ENCODE data around the gene MYBPC3. TPM values are rescaled to one million over a fixed set of nuclear protein-coding genes. Genes with fewer than 3 reads are reported as not detected.

MYBPC3 gene
- polyA plus RNA-seq = not detected

- no peak for DNase-seq
- Mint-ChIP-seq H3K36me3 (no peaks in the 10 kb centered on the region), H3K4me1 (no peaks in the 10 kb centered on the region), H3K4me3 (no peak within 1 kb of the TSS), H3K27me3 (ENCODE audit: low read depth in 3 of 3) (no peaks in the 10 kb centered on the region), H3K27ac (no peak within 1 kb of the TSS), H3K9me3 (no peaks in the 10 kb centered on the region)
Observed at GRCh38 chr11:47352556-47352955, at the start of gene MYBPC3. TSS of gene MYBPC3 (minus strand) at chr11:47352702. CDS start at chr11:47352647, 55 bp downstream.

- Mint-ChIP-seq H3K4me1 (peaks cover 19 to 25% of the 10 kb centered on the region in 2 donors), H3K27ac (peak overlapping the region; percentile 67 to 87 (median 75)), H3K9me3 (no peaks in the 10 kb centered on the region), H3K36me3 (no peaks in the 10 kb centered on the region), H3K4me3 (peak overlapping the region; percentile 68 to 79 (median 75)), H3K27me3 (ENCODE audit: low read depth in 3 of 3) (peaks cover 0 to 2% (median 0%) of the 10 kb centered on the region in 3 donors)
- DNase-seq = no peak
Observed at GRCh38 chr11:47400768-47401279, 48.3 kb upstream of the MYBPC3 start.

DNA sequence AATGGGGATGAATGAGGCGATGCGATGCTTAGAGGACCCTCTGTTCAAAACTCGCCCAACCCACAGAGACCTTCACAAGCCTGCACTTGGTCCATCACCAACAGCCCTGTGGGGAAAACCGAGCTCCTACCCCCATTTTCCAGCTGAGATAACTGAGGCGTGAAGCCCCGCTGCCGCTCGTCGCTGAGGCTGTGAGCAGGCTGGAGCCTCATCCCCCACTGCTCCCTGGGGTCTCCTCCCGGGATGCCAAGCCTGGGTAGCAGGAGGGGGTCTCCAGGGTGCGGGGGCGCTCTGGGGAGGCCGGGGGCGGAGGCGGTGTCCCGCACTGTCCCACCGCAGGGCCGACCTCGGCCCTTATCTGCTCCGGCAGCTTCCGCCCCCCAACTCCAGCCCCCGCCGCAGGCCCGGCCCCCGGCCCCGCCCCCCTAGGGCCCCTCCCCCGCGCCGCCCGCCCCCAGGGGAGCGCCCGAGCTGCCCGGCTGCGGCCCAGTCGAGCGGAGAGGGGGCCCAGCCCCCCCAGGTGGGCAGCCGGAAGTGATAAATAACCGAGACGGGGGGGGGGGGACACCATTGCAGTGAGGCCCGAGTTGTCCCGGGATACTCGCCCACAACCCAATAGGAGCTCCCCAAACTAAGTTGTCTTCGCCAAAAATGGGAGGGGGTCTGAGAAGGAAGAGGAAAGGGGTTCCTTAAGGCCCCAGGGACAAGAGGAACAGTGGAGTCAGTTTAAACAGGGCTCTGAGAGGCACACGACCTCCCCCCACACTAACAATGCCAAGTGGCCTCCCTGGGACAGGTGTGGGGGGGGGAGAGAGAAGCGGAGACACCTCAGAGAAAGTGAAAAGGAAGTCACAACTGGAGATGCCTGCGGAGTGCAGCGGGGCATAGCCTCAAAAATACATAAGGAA lies 47.6 kb upstream of the MYBPC3 start:
- Mint-ChIP-seq H3K4me1 (peaks cover 26 to 32% of the 10 kb centered on the region in 2 donors), H3K4me3 (peak overlapping the region; percentile 75 to 81 (median 79)), H3K27ac (peak overlapping the region; percentile 67 to 87 (median 75))

DNA sequence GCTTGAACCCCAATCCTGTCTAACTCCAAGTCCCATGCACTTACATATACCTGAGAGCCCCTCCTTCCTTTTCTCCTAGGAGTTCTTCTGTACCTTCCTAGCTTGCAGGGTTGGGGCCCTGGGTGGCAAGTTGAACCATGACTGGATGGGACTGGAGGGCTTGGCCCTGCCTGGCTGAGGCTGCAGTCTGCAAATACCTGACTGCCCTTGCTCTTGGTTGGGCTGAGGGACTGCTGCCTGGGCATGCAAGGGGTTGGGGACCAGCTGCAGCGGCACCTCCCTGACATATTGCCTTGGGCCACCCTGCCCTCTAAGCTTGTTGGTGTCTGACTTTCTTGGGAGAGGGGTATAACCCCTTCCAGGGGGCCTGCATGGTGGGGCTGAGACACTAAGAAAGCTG lies 46.0 kb upstream of the MYBPC3 start:
- peaks cover 42 to 46% of the 10 kb centered on the region in 2 donors for H3K4me1 Mint-ChIP-seq
- DNase-seq = no peak
- H3K27me3 Mint-ChIP-seq (ENCODE audit: low read depth in 3 of 3) = peaks cover 0 to 5% (median 0%) of the 10 kb centered on the region in 3 donors
- no peaks in the 10 kb centered on the region for H3K9me3 Mint-ChIP-seq
- peak overlapping the region in 4 of 6 donors; percentile 33 to 75 (median 73) for H3K27ac Mint-ChIP-seq
- H3K4me3 Mint-ChIP-seq = peak overlapping the region in 3 of 5 donors; percentile 21 to 63 (median 41)
- H3K36me3 Mint-ChIP-seq = no peaks in the 10 kb centered on the region

More for the DNA sequence above, 47.6 kb upstream of the MYBPC3 start:
- DNase-seq = peak; percentile 30 to 40 (median 31)
- H3K27me3 Mint-ChIP-seq (ENCODE audit: low read depth in 3 of 3) = peaks cover 0 to 3% (median 0%) of the 10 kb centered on the region in 3 donors
- H3K36me3 Mint-ChIP-seq = no peaks in the 10 kb centered on the region
- no peaks in the 10 kb centered on the region for H3K9me3 Mint-ChIP-seq

GRCh38 chr11:47398011-47398410 lies 45.5 kb upstream of the MYBPC3 start:
- DNase-seq = no peak
- Mint-ChIP-seq H3K4me3 (peak overlapping the region in 1 of 5 donors; percentile 8), H3K27me3 (ENCODE audit: low read depth in 3 of 3) (peaks cover 0 to 5% (median 0%) of the 10 kb centered on the region in 3 donors), H3K4me1 (peaks cover 46 to 52% of the 10 kb centered on the region in 2 donors), H3K9me3 (no peaks in the 10 kb centered on the region), H3K36me3 (no peaks in the 10 kb centered on the region), H3K27ac (peak overlapping the region in 4 of 6 donors; percentile 11 to 75 (median 52))

DNA sequence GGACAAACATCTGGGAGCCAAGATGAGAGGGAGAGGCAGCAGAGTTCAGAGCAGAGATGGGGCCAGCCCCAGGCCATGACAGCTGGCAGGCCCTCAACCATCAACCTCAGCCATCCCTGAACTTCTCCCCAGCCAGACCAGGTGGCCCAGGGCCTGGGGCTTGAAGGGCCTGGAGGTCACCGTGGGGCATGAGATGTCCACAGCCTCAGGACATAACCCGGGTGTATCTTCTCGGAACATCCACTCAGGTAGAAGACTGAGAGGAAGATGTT lies 43.5 kb upstream of the MYBPC3 start:
- peak overlapping the region in 5 of 6 donors; percentile 20 to 95 (median 88) for H3K27ac Mint-ChIP-seq
- H3K4me1 Mint-ChIP-seq = peaks cover 60 to 63% of the 10 kb centered on the region in 2 donors
- peak overlapping the region in 2 of 5 donors; percentile 13 to 18 for H3K4me3 Mint-ChIP-seq
- peaks cover 0 to 5% (median 0%) of the 10 kb centered on the region in 3 donors for H3K27me3 Mint-ChIP-seq (ENCODE audit: low read depth in 3 of 3)
- no peaks in the 10 kb centered on the region for H3K9me3 Mint-ChIP-seq
- no peak for DNase-seq
- no peaks in the 10 kb centered on the region for H3K36me3 Mint-ChIP-seq

DNA sequence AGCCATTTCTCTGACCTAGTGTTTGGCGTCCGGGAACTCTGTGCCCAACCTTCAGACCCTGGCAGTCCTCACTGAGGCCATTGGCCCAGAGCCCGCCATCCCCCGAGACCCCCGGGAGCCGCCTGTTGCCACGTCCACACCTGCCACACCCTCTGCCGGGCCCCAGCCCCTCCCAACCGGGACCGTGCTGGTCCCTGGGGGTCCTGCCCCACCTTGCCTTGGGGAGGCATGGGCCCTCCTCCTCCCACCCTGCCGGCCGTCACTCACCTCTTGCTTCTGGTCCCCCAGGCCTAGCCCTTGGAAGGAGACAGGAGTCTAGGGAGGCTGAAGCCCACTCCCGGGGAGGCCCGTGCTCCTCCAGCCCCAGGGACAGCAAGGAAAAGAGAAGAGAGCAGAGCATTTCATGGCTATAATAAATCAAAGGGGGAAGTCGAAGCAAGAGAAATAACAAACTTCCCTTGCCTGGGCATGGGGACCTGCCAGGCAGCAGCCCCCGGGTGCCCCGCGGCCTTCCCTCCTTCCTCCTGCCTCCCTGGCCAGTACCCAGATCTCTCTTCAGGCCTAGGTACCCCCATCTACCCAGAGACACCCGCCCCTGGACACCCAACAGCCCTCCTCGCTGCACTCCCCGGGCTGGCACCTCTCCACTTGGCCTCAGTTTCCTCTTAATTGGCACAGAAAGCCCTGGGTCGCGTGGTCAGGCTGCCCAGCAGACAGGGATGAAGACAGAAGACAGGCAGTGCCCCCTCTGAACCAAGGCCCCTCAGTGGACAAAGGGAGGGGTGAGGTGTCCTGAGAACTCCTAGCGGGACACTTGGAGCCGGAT lies 42.9 kb upstream of the MYBPC3 start:
- no peaks in the 10 kb centered on the region for H3K9me3 Mint-ChIP-seq
- no peaks in the 10 kb centered on the region for H3K36me3 Mint-ChIP-seq
- peak overlapping the region; percentile 88 to 95 (median 92) for H3K27ac Mint-ChIP-seq
- no peak for DNase-seq
- peaks cover 0 to 6% (median 0%) of the 10 kb centered on the region in 3 donors for H3K27me3 Mint-ChIP-seq (ENCODE audit: low read depth in 3 of 3)
- H3K4me3 Mint-ChIP-seq = peak overlapping the region; percentile 68 to 80 (median 76)
- peaks cover 60 to 64% of the 10 kb centered on the region in 2 donors for H3K4me1 Mint-ChIP-seq

DNA sequence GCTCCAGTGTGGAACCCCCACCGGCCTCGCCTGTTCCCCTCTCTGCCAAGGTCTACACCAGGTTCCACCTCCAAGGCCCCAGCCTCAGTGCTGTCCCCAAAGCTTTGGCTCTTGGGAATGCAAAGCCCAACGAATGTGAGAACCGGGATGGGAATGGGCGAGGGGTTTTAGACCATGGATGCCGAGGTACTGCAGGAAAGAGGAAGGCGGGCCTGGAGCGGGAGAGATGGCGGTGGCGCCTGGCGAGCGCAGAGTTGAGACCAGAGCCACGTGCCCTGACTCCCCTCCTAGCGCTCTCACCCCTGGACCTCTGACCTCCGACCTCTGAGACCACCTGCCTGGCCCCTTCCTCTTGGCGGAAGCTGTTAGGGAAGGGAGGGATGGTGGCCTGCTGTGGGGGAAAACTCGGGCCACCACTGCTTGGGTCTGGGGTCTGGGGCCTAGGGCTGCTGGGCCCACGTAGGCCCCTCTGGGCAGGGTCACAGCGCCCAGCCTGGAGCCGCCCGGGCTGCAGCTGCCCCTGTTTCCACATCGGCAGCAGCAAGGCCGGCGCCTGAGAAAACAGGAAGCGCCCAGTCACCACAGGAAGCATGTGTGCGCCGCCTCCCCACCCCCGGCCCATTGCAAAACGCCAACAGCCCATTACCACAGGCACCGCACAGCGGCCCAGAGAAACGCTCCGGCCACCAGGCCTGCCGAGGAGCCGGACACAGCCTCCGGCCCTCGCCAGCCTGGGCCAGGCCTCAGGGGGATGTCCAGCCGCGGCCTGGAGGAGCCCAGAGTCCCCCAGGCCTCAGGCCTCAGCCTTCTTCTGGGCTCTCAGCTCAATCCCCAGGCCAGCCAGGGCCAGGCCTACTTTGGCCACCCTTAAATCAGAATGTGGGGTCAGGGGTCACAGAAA lies 42.1 kb upstream of the MYBPC3 start:
- Mint-ChIP-seq H3K4me3 (peak overlapping the region; percentile 68 to 80 (median 76)), H3K9me3 (no peaks in the 10 kb centered on the region), H3K27me3 (ENCODE audit: low read depth in 3 of 3) (peaks cover 1 to 10% (median 2%) of the 10 kb centered on the region in 3 donors), H3K36me3 (no peaks in the 10 kb centered on the region), H3K4me1 (peaks cover 63 to 67% of the 10 kb centered on the region in 2 donors), H3K27ac (peak overlapping the region; percentile 88 to 95 (median 92))
- DNase-seq = peak; percentile 66 to 71 (median 68)

DNA sequence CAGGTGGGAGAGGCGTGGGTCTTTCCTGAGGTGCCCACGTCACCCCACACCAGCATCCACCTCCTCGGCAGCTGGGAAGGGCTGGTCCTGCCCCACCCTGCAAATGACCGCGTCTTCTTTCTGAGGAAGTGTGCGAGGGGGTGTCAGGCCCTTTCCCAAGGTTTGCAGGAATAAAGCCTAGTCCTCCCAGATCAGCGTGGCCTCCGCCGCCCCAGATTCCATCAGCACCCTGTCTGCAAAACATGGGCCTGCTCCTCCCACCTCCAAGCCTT lies 41.5 kb upstream of the MYBPC3 start:
- Mint-ChIP-seq H3K9me3 (no peaks in the 10 kb centered on the region), H3K36me3 (no peaks in the 10 kb centered on the region), H3K27ac (peak overlapping the region; percentile 88 to 95 (median 92)), H3K4me3 (peak overlapping the region; percentile 65 to 80 (median 76)), H3K27me3 (ENCODE audit: low read depth in 3 of 3) (peaks cover 1 to 12% (median 2%) of the 10 kb centered on the region in 3 donors), H3K4me1 (peaks cover 66 to 69% of the 10 kb centered on the region in 2 donors)
- DNase-seq = no peak

- no peaks in the 10 kb centered on the region for H3K9me3 Mint-ChIP-seq
- peak overlapping the region; percentile 65 to 80 (median 76) for H3K4me3 Mint-ChIP-seq
- H3K4me1 Mint-ChIP-seq = peaks cover 72 to 75% of the 10 kb centered on the region in 2 donors
- peak overlapping the region; percentile 88 to 95 (median 92) for H3K27ac Mint-ChIP-seq
- H3K27me3 Mint-ChIP-seq (ENCODE audit: low read depth in 3 of 3) = peaks cover 2 to 12% (median 2%) of the 10 kb centered on the region in 3 donors
- H3K36me3 Mint-ChIP-seq = no peaks in the 10 kb centered on the region
- DNase-seq = no peak
Observed at GRCh38 chr11:47393163-47394049, 40.9 kb upstream of the MYBPC3 start.

DNA sequence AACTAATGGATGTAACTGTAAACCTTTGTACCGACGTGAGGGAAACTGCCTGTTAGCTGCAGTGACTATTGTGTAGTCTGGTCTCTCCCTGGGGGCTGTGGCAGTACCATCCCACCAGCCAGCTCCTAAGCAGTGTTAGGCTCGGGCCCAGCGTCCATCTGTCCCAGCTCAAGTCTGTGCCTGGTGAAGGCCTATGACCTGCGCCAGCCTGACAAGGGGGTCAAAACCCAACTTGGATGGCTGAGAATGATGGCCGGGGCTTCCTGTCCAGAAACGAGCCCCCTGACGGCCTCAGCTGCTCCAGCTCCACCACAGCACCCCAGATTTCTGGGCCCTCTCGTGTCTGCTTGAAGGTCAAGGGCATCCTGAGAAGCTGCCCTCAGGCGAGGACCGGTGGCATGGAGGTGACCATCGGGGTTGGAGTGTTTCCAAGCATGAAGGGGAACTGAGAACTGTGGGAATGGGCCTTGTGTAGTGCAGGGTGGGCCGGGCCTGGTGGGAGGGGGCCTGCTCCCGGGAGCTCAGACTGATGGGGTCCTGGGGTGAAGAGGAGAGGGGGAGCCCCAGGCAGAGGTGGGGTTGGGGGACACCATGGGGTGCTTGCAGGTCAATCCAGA lies 40.2 kb upstream of the MYBPC3 start:
- H3K4me3 Mint-ChIP-seq = peak overlapping the region in 4 of 5 donors; percentile 5 to 39 (median 30)

More for the DNA sequence above, 40.2 kb upstream of the MYBPC3 start:
- H3K36me3 Mint-ChIP-seq = no peaks in the 10 kb centered on the region
- H3K27ac Mint-ChIP-seq = peak overlapping the region; percentile 37 to 95 (median 55)
- H3K27me3 Mint-ChIP-seq (ENCODE audit: low read depth in 3 of 3) = peaks cover 2 to 12% (median 3%) of the 10 kb centered on the region in 3 donors
- H3K9me3 Mint-ChIP-seq = no peaks in the 10 kb centered on the region
- peaks cover 78 to 80% of the 10 kb centered on the region in 2 donors for H3K4me1 Mint-ChIP-seq
- no peak for DNase-seq
